ENCODE measurements around the gene RPS16.

RPS16 gene

DNA sequence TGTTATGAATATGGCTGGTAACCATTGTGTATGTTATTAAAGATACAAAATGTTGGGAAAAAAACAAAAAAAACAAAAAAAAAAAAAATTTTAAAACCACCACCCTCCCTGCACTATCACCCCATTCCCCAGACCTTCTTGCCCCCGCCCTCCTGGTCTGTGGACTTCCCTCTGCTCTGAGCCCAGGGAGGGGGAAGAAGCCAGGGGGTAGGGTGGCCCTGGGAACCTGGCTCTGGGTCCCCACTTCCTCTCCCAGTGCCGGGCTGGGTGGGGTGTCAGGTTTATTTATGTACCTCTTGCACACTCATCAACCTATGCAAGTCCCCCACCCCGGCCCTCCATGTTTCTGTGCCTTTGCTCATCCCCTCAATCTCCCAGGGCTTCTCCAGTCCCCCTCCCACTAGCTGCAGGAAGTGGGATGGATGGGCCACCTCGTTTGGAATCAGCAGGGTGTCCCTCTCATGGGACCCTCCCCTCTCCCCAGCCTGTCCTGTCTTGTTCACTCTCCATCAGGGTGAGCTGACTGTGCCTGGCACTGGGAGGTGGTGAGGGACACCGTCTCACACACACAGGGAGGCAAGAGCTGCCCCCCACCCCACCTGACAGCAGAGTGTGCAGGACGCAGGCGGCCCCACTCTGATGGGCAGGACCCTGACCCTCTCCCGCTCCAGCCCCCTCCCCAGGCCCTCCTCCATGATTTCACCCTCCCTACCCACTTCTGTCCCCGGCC lies 50.7 kb downstream of the RPS16 start:
- no peak for DNase-seq
